ENCODE results near the gene ERCC4.

DNA sequence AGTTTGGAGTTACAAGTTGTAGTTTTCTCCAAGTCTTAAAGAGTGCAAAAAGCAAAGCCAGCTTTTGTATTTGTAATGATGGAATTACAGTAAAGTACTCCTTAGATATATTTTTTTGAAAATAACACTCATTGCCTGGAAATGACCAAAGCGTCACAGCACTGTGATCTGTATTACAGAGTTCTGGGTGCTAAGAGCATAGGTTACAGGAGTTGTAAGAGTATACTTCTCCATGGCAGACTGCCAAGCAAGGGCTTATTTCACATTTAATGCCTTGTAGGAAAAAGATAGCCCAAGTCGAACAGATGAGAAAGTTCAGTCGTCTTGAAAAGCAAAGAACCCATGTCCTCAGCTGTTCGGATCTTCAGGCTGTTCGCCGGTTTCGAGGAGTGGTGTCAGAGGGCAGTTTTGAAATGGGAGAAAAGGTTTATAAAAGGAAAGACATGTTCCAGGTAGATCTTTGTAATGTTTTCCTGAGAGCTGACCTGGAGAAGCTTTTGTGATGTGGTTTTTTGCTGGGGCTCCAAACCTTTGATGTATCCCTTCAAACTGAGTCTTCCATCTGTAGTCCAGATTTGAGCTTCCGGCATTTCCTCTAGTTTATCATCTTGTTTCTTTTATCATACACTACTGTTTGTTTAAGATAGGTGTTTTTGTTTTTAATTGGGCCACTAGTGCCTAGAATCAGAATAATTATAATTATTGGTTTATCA is 41.3 kb downstream of the ERCC4 start:
- TF ChIP-seq POLR2AphosphoS5 (IDR thresholded peaks at IDR 0.05; ENCODE audit: low read depth, low read length) (no peak), TAF1 (IDR thresholded peaks at IDR 0.05; ENCODE audit: low read depth, low read length) (no peak), POLR2A (IDR thresholded peaks at IDR 0.05; ENCODE audit: low read depth, low read length) (no peak), SPI1 (IDR thresholded peaks at IDR 0.05; ENCODE audit: low read depth, low read length) (no peak), POU2F2 (IDR thresholded peaks at IDR 0.05; ENCODE audit: low read depth, low read length) (no peak)

Measured in GM12891 (cell line).